Activated gamma-delta T cell treated with anti-CD3 and anti-CD28 coated beads, Interleukin-2, amount 50 U/mL, for 16 hours (primary cell): ENCODE results near the gene DOC2A.
"Not testable (repeated sequence)": the region's sequence is repeated elsewhere in the genome, so short reads cannot be mapped to it uniquely, and the experiment has no call there.

Source experiments
- DNase-seq: peaks from one replicate; pipeline ENCODE4 v3.0.0-alpha.2; 2020; ENCODE audit warnings: low read depth

Gene DOC2A

GRCh38 chr16:30027588-30028437 lies 17.0 kb upstream of the DOC2A start:
- no peak for DNase-seq

GRCh38 chr16:30026449-30026848 lies 15.6 kb upstream of the DOC2A start:
- no peak for DNase-seq

- DNase-seq, result no peak
Observed at GRCh38 chr16:30025574-30025973, 14.7 kb upstream of the DOC2A start.

GRCh38 chr16:30025156-30025555 lies 14.3 kb upstream of the DOC2A start:
- no peak for DNase-seq

- DNase-seq, result no peak
Observed at GRCh38 chr16:30024451-30024850, 13.6 kb upstream of the DOC2A start.

- no peak for DNase-seq
Observed at GRCh38 chr16:30023586-30023985, 12.8 kb upstream of the DOC2A start.

- DNase-seq, result no peak
Observed at GRCh38 chr16:30022887-30023286, 12.1 kb upstream of the DOC2A start, which contains the start of gene C16orf92. TSS of gene C16orf92 (plus strand) at chr16:30023198. CDS start at chr16:30023341, 143 bp downstream.

GRCh38 chr16:30018731-30019158 lies 7.9 kb upstream of the DOC2A start:
- DNase-seq, result no peak

GRCh38 chr16:30017937-30018336 lies 7.1 kb upstream of the DOC2A start:
- DNase-seq, result not testable (repeated sequence)

- no peak for DNase-seq
Observed at GRCh38 chr16:30017277-30017656, 6.4 kb upstream of the DOC2A start.

- no peak for DNase-seq
Observed at GRCh38 chr16:30016555-30017276, 5.9 kb upstream of the DOC2A start.

GRCh38 chr16:30015450-30015849 lies 4.6 kb upstream of the DOC2A start:
- DNase-seq, result not testable (repeated sequence)

- not testable (repeated sequence) for DNase-seq
Observed at GRCh38 chr16:30012598-30012997, 1.8 kb upstream of the DOC2A start.

GRCh38 chr16:30011714-30012504 lies 1.1 kb upstream of the DOC2A start:
- DNase-seq, result no peak

- no peak for DNase-seq
Observed at GRCh38 chr16:30009990-30010843, 610 bp downstream of the DOC2A start.

GRCh38 chr16:30009085-30009862 lies 1.6 kb downstream of the DOC2A start:
- no peak for DNase-seq

- no peak for DNase-seq
Observed at GRCh38 chr16:30007378-30007895, 3.4 kb downstream of the DOC2A start.

- no peak for DNase-seq
Observed at GRCh38 chr16:30006659-30007377, 4.0 kb downstream of the DOC2A start.

GRCh38 chr16:30006095-30006473 lies 4.7 kb downstream of the DOC2A start:
- DNase-seq, result no peak
